Activated naive CD4-positive, alpha-beta T cell treated with Interleukin-2 at 50 U/mL for 16 hours (primary cell): ENCODE measurements around the gene HSD11B1.
"Not testable (repeated sequence)": the region's sequence is repeated elsewhere in the genome, so short reads cannot be mapped to it uniquely, and the experiment has no call there.

Experiments used
- DNase-seq: peaks from one replicate; pipeline ENCODE4 v3.0.0-alpha.2; 2020

The HSD11B1 gene

DNA sequence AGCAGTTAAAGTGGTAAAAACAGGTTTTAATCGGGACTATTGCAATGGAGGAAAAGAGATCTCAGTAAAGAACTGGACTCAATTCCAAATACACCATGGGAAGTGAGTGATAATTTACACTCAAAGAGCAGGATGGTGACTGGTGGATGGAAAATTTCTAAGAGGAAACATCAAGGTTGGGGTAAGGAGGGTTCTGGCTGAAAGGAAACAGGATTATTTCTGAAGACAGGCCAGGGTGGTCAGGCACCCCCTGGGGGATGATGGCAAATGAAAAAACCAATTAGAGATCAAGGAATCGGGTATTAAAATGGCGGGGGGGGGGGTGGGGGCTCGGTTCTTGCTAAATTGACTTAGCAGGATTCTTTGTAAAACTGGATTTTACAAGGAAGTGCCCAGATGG lies 12.3 kb upstream of the HSD11B1 start:
- no peak for DNase-seq

DNA sequence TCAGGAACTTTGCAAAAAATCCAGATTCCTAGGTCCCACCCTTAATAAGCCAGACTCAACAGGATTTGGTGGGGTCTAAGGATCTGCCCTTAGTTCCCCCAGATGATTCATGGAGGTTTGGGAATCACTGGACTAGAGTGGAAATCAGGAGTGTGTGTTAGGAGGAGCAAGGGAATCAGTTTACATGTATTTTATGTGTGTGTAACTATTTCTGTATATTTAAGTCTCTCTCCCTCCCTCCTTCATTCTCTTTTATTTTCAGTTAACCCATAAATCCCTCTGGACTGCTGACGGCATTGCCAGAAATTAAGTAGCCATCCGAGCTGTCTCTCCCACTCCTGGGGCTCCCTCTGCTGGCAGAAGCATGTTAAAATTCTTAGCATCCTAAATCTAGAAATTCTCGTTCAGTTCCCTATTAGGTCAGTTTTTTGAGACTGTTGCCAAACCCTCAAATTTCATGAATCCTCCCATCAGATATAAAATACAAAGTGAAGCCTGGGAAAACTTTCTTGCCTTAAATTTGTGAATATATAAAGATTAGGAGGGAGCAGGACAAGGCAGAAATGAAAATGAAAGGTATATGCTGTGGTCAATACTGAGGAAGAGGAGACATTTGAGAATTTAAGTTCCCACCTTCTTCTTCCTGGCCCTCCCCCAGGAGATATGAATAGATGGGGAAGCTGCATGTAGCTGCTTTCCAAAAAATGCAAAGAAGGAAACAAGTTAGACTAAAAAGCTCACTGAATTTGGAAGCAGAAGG lies 11.7 kb upstream of the HSD11B1 start:
- peak; percentile 74 for DNase-seq

DNA sequence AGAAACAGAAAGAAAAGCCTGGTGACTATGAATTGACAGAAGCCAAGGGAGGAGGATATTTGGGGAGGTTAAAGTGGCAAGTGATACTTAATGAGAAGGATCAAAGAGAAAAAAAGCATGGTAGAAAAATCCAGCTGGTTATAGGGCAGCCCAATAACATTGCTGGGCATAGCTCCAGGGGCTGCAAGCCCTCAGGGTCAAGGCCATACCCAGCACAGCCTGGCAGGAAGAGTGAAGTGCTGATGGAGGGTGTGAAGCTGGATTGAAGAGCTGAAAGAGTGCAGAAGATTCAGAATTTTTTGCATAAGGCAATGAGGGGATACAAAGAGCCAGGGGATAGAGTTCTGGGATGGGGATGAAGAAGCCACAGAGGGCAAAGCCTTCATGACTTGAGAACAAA lies 8.0 kb upstream of the HSD11B1 start:
- no peak for DNase-seq

DNA sequence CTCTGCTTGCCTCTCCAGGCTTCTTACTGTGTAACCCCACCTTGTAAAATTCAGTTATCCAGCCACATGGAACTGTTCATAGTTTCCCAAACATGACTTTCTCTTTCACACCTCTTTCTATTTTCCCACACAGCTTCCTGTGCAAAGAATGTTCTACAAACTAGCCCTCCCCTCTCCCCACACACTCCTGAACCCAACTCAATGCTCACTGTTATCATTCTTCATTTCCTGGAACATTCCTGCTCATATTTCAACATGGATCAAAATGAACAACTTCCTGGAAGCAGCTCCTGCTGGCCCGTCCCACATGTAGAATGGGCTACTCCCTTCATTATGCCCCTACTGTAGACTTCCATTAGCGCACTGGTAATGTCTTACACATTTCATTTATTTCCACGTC lies 7.5 kb upstream of the HSD11B1 start:
- no peak for DNase-seq

DNA sequence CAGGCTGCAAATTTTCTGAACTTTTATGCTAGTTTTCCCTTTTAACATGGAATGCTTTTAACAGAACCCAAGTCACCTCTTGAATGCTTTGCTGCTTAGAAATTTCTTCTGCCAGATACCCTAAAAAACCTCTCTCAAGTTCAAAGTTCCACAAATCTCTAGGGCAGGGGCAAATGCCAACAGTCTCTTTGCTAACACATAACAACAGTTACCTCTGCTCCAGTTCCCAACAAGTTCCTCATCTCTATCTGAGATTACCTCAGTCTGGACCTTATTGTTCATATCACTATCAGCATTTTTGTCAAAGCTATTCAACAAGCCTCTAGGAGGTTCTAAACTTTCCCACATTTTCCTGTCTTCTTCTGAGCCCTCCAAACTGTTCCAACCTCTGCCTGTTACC lies 4.0 kb upstream of the HSD11B1 start:
- not testable (repeated sequence) for DNase-seq

DNA sequence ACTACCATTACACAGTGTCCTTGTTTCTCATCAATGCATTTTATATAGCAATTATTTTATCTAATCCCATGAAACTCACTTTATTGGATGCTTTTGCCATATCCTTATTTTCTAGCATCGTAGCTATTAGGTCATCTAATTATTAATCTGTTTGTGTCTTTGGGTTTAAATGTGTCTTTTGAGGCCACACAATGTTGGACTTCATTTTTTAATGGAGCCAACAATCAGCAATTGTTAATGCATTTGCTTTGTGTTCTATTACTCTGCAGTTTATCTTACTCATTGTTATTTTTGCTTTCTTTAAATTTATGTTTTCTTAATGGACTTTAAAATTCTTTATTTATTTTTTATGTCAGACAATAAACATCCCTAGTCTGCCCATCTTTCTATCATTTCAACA lies 1.8 kb upstream of the HSD11B1 start:
- no peak for DNase-seq

DNA sequence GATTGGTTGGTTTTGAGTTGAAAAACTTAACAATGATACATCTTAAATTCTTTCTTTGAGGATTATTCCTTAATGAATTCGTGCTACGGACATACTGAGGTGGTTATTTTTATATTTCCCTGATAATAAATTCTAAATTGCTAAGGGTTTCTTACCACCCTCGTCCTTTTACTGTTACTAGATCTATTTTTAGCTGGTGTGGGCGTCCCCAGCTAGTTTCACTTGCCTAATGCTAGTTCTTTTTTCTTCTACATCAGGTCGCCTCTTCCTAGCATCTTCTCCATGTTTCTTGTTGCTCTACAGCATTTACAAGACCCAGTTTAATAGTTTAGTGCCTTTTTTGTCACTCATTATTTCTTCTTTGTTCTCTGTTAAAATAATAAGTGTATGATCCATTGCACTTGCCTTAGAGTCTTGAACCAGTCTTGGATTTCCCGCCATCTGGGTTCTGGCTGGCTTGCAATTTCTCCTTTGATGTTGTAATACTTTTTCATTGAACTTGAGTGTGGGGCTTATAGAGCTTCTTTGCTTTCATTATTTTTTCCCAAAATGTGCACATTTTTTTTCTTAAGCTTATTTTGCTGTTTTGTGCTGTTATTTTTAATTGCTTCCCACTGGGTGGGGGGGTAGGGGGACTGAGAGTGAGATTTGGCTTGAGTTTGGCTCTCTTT lies 677 bp upstream of the HSD11B1 start:
- DNase-seq = peak; percentile 12

DNA sequence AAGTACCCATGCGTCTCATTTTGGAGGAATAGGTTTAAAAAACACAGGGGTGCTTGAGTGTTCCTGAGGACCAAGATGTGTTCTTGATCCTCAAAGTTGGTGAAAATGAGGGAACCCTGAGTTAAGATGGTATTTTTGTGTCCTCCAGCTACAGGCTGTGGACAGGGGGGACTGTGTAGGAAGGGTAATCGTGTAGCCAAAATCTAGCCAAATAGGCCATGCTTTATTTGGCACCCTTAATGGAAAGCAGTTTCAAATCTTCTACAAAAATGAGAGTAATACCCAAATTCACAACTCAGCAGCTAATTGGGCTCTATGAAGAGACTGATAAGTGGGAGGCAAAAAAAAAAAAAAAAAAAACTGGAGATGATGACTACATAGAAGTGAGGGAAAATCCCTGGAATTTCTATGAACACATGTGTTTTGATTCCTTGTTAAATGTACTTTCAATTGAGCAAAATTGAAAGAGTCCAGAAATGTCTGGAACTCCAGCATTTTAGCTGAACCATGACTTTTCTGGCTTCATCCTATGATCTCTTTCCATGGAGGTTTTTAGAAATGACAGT lies 470 bp downstream of the HSD11B1 start:
- DNase-seq = no peak

DNA sequence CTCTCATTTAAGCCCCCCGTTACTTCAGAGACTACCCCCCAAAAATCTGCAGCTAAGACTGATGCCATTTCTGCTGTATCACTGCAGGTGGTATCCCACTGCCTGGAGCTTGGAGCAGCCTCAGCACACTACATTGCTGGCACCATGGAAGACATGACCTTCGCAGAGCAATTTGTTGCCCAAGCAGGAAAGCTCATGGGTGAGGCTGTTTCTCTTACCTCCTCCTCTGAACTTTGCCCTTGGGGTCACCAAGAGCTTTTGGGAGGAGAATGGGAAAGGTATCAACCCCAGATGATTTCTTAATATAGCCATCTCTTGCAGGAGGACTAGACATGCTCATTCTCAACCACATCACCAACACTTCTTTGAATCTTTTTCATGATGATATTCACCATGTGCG lies 2.0 kb downstream of the HSD11B1 start:
- no peak for DNase-seq

DNA sequence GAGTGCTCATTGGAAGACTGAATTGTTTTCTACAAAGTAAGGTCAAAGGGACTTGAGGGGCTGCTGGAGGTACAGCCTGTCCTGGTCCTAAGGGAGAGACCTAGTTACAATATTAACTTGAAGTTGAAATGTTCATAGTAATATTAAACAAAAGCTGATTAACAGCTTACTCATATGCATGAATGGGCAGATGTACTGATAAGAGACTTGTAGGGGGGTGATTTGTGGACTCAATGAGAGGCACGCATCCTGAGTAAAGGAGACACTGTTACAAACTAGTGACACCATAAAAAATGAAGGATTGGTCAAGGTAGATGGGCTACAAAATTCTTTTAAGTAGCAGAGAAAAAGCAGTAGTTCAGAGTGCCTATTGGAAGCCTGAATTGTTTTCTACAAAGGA lies 2.7 kb downstream of the HSD11B1 start:
- no peak for DNase-seq

DNA sequence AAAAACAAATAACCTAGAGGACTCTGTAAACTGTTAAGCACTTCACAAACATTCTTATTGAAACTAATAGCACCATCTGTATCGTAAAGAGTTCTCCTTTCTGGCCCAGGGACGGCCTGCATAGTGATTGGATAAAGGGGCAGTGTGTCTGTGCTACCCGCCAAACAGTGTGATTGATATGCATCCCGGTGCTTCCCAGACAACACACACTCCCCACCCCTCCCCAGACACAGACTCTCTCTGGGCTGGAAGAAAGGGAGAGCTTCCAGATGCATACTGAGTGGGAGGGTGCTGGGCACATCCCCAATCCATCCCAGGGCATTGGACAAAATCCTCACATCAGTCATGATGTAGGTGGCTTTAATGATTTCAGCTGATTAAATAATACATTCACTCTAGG lies 3.7 kb downstream of the HSD11B1 start:
- no peak for DNase-seq

DNA sequence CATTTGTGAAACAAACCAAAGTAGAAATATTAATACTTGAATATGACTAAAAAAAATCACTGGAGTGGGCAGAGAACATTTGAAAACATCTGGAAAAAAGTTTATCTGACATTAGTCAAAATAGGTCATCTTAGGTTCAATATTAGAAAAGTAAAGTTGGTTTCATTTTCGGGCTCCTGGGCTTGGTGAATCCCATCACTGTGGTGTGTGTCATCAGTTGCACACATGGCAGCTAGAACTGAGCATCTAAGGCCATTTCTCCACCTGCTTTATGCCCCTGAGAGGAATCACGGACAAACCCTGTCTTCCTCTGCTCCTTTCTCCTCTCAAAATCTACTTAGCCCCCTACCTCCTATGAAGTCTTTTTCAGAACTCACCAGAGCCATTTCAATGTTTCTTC lies 5.4 kb downstream of the HSD11B1 start:
- peak; percentile 33 for DNase-seq

DNA sequence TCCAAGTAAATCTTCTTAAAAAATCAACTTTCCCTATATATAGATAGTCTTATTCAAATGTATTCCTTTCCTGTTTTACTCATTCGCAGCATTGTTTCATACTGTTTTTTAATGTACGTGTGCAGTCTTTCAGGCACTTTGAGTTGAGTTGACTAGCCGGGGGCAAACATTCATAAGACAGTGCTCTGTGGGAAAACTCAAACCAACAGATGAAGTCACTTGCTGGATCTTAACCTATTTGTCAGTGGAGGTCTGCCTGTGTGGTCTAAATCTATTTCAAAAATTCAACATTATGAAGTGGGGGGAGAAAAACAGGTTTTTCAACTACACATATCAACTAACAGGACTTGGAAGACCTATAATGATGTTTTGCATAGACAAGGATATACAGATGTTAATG lies 6.2 kb downstream of the HSD11B1 start:
- DNase-seq = no peak

DNA sequence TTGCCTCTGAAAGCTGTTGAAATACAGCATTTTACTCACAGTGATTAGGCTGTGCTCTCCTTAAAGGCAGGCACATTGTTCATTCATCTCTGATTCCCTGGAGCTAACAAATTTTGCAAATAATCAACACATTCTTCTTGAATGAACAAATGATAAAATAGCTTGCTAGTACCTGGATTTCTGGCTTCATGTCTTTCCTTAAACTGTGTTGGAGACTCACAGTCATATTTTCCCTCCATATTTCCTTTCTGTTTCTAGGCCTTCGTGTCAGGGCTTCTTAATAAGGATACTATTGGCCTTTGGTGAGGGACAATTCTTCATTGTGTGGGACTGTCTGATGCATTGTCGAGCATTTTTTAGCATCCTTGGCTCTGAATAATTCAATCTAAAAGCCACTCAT lies 9.7 kb downstream of the HSD11B1 start:
- DNase-seq = no peak

DNA sequence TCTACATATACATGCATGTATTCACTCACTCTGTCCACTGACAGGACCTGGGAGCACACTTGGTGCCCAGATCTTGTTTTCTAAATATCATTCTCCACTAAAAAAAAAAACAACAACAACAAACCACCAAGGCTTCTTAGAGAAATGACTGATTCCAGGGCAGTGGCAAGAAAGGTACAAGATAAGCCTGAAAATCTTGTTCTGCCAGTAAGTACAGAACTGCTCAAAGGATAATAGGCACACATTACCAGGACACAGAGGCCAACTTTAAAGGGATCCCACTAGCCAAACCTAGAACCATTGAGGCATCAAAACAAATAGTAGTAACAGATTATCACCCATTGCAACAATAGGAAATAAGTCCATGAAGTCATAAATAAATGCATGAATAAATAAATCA lies 10.7 kb downstream of the HSD11B1 start:
- no peak for DNase-seq

DNA sequence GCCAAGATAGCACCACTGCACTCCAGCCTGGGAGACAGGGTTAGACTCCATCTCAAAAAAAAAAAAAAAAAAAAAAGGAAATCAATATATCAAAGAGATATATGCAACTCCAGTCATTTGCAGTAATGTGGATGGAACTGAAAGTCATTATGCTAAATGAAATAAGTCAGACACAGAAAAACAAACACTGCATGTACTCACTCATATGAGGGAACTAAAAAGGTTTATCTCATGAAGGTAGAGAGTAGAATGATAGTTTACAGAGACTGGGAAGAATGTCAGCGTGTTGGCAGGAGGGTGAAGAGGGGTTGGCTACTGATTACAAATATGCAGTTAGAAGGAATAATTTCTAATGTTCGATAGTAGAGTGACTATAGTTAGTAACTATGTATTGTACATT lies 13.2 kb downstream of the HSD11B1 start:
- no peak for DNase-seq

DNA sequence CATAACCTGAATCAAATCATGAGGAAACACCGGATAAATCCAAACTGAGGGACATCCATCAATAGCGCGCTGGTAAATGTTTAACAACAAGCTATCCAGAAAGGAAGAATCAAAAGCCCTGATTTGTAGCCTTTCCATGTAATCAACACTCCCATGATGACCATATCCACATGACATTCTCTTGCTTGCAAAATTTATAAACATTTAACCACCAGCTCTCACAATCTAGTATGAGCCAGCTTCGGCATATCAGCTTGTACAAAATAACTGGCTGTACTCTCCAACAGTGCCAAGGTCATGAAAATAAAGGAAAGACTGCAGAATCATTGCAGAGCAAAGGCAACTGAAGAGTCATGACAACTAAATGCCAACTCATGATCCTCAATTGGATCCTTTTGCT lies 15.7 kb downstream of the HSD11B1 start:
- DNase-seq = no peak

DNA sequence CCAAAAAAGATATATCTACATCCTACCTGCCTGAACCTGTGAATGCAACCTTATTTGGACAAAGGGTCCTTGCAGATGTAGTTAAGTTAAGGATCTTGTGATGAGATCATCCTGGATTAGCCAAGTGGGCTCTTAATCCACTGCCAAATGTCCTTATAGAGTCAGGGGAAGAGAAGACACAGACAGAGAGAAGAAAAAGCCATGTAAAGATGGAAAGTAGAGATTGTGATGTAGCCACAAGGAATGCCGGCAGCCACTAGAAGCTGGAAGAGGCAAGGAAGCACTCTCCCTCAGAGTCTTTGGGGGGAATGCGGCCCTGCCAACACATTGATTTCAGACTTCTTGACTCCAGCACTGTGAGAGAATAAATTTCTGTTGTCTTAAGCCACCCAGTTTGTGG lies 16.2 kb downstream of the HSD11B1 start:
- DNase-seq = no peak

DNA sequence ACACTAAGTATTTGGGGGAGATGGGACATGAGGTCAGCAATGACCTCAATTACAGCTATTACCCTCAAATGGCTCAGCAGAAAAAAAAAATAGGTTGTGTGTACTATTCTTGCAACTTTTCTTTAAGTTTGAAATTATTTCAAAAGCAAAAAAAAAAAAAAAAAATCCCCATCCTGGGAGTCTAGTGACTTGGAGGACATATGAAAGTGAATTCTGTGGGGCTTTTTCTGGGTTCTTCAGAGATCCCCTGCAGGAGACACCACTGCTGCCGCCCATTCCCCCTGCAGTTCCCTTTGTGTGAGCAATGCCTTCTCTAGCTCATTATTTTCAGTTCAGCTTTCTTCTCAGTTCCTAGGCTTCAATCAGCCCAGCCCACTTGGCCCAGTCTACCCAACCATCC lies 16.7 kb downstream of the HSD11B1 start:
- DNase-seq = no peak

DNA sequence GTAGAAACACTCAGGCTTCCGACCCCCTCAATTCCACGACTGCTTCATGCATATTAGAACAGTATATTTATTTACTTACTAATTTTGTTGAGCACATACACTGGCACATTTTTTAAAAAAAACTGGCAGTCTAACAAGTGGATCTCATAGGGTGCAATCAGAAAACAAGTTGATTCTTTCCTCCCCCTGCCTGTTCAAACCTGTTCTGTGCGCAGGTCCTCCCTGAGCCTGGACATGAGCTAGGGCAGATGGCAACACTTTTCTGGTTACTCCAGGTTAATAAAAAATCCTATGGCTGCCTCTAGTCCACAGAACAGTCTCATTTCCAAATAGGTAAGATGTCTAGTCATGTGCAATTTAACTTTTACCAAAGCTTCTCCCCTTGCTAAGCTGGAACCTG lies 18.6 kb downstream of the HSD11B1 start:
- DNase-seq = no peak

DNA sequence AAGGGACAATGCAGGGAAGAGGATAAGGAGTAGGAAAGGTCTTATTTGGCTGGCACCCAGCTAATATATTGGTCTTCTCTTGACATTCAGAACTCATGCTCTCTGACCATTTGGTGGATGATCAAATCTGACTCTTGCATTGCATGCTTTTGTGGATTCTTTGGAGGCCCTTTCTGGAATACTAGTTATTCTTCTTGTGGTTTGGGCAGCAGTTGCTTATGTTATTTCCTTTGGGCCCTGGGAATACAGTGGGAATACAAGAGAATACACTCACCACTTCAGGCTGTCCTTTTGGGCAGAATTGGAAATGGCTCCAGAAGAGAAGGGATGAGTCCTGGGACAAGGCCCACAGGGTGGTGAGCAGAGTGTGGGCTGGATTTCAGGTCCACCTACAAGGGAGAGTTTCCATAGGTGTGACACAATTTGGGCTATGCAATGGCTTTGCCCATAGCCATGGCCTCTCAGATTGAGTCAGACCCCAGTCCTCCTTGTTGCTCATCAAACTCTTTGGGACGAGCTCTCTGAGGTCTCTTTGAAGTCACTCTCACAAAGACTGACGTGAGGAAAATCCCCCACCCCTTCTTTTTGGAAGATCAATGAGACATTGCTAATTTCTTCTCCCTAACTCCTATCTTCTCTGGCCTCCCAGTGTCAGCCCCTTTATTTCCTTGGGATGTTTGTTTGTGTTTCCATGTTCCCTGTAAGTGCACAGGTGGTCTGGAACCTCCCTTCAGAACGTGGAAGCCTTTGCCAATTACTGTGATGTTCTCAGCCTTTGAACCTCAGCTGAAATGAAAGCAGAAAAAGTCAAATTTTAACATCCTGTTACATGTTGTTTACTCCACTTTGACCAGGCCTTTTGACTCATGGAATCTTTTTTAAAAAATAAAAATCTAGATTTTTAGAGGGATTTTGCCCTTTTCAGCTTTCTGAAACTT lies 19.4 kb downstream of the HSD11B1 start:
- peak; percentile 42 for DNase-seq

DNA sequence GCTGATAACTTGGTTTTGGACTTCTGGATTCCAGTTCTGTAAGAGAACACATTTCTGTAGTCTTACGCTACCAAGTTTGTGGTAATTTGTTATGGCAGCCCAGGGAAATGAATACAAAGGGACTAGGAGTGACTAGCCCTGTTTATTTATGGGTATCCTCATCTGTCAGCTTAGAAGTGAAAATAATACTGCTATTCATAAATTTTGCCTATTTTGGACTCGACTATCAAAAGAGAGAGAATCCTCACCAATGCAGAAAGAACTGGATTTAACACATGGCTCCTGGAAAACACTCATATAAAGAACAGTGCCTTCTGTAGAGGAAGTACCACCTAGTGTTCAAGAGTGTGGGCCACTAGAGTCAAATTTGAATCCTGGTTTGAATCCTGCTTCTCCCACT lies 22.6 kb downstream of the HSD11B1 start:
- no peak for DNase-seq

DNA sequence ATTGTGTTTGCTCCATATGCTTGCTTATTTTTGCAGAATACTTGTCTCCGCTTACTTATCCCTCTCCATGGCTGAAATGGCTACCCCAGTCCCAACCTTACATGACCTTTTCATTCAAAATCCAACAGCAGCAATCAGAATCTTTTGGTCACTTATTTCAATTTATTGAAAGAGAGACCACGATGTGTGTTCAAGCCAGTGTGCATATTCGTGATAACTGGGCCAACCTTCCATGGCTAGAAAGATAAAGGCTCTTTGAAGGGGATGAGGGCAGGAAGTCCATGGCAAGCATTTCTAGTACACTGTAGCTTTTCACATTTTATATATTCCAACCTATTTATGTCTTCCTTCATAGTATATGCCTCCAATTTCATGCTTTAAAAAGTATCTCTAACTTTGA lies 23.1 kb downstream of the HSD11B1 start:
- DNase-seq = no peak
